ENCODE data around the gene CDH3.

DNA sequence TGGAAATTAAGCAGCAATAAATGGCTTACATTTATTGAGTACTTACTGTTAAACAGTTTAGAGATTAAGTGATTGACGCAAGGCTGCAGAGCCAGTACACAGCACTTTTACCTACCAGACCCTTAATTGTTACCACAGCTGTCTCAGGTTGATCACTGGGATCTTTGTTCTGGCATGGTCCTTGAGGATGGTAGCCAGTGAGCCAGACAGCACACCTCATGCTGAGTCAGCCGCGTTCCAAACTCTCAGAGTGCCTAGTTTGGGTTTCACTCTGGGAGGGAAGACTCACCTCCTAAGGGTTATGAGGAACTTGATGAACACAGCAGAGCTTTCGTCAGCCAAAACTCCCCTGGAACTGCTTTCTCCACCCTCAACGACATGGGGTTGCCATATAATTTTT is 20.4 kb downstream of the CDH3 start:
- TF ChIP-seq, protein P1, sequence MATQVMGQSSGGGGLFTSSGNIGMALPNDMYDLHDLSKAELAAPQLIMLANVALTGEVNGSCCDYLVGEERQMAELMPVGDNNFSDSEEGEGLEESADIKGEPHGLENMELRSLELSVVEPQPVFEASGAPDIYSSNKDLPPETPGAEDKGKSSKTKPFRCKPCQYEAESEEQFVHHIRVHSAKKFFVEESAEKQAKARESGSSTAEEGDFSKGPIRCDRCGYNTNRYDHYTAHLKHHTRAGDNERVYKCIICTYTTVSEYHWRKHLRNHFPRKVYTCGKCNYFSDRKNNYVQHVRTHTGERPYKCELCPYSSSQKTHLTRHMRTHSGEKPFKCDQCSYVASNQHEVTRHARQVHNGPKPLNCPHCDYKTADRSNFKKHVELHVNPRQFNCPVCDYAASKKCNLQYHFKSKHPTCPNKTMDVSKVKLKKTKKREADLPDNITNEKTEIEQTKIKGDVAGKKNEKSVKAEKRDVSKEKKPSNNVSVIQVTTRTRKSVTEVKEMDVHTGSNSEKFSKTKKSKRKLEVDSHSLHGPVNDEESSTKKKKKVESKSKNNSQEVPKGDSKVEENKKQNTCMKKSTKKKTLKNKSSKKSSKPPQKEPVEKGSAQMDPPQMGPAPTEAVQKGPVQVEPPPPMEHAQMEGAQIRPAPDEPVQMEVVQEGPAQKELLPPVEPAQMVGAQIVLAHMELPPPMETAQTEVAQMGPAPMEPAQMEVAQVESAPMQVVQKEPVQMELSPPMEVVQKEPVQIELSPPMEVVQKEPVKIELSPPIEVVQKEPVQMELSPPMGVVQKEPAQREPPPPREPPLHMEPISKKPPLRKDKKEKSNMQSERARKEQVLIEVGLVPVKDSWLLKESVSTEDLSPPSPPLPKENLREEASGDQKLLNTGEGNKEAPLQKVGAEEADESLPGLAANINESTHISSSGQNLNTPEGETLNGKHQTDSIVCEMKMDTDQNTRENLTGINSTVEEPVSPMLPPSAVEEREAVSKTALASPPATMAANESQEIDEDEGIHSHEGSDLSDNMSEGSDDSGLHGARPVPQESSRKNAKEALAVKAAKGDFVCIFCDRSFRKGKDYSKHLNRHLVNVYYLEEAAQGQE (IDR thresholded peaks at IDR 0.05; ENCODE audit: low read depth) = no peak
- TF ChIP-seq EP300 (IDR thresholded peaks at IDR 0.05; ENCODE audit: borderline replicate concordance) = no peak
- no peak for TF ChIP-seq FOXM1 (IDR thresholded peaks at IDR 0.05; ENCODE audit: borderline replicate concordance, low read depth)
- no peak for TF ChIP-seq EGR1 (IDR thresholded peaks at IDR 0.05)
- no peak for TF ChIP-seq NFIC (IDR thresholded peaks at IDR 0.05)
- no peak for TF ChIP-seq YY1 (IDR thresholded peaks at IDR 0.05; ENCODE audit: low read depth)
- no peak for TF ChIP-seq TEAD4 (IDR thresholded peaks at IDR 0.05)
- no peak for TF ChIP-seq CEBPB (IDR thresholded peaks at IDR 0.05)
- TF ChIP-seq, protein P2, sequence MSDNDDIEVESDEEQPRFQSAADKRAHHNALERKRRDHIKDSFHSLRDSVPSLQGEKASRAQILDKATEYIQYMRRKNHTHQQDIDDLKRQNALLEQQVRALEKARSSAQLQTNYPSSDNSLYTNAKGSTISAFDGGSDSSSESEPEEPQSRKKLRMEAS (IDR thresholded peaks at IDR 0.05) = no peak
- TF ChIP-seq CREB1 (IDR thresholded peaks at IDR 0.05; ENCODE audit: low read depth) = no peak
- TF ChIP-seq RAD21 (IDR thresholded peaks at IDR 0.05; ENCODE audit: low read depth) = no peak
- no peak for TF ChIP-seq USF1 (IDR thresholded peaks at IDR 0.05)

Data from Ishikawa (cell line).